OCI-LY7 (cell line): ENCODE data around the gene KCNMA1. TPM values are rescaled to one million over a fixed set of nuclear protein-coding genes. Genes with fewer than 3 reads are reported as not detected.

Experiments
- BruUV-seq: library from RNA; stranded (reverse); fragments of 400-500 nt; replicated peaks from 2 replicates; lab custom pipeline; 2021; lab: Mats Ljungman, UMichigan
- CTCF ChIA-PET: fragments of 300-600 bp; sonication (Branson Sonifier 250); formaldehyde crosslinking; loops from one replicate; lab custom pipeline; 2022; ENCODE audit warnings: antibody characterized with exemption; ENCODE audit not compliant: unreplicated experiment; lab: Charles Lee
- POLR2A ChIA-PET: fragments of 300-600 bp; sonication (Branson Sonifier 250); formaldehyde crosslinking; loops from one replicate; lab custom pipeline; 2022; ENCODE audit warnings: antibody characterized with exemption; lab: Charles Lee
- DNase-seq: peaks from one replicate; pipeline ENCODE4 v3.0.0-alpha.2; 2015; ENCODE audit warnings: low spot score
- H2AFZ ChIP-seq: fragments of 200-600 bp; sonication (generic), shearing (Covaris generic); 2 replicates; pipeline ENCODE4 v1.6.1; 2014; ENCODE audit warnings: mild to moderate bottlenecking, antibody characterized with exemption, low read length, moderate library complexity
- H3K27ac ChIP-seq: fragments of 200-600 bp; sonication (generic); 2 replicates; pipeline ENCODE4 v1.5.1; 2014; ENCODE audit warnings: mixed run types, low read depth, mild to moderate bottlenecking, moderate library complexity, low read length, inconsistent platforms; ENCODE audit not compliant: poor library complexity, severe bottlenecking
- H3K36me3 ChIP-seq: fragments of 200-600 bp; sonication (generic); 2 replicates; pipeline ENCODE4 v1.6.1; 2014; ENCODE audit warnings: mild to moderate bottlenecking, antibody characterized with exemption, low read length, moderate library complexity, mixed read lengths; ENCODE audit not compliant: insufficient read depth
- H3K4me1 ChIP-seq: fragments of 200-600 bp; sonication (generic); 2 replicates; pipeline ENCODE4 v1.5.1; 2014; ENCODE audit warnings: mild to moderate bottlenecking, low read length; ENCODE audit not compliant: insufficient read depth, poor library complexity, severe bottlenecking
- H3K4me2 ChIP-seq: fragments of 200-600 bp; sonication (generic); 2 replicates; pipeline ENCODE4 v1.6.1; 2014; ENCODE audit warnings: mild to moderate bottlenecking, low read length
- H3K4me3 ChIP-seq: fragments of 200-600 bp; sonication (generic); 2 replicates; pipeline ENCODE4 v1.5.1; 2014; ENCODE audit warnings: mild to moderate bottlenecking, low read depth, low read length; ENCODE audit not compliant: poor library complexity, severe bottlenecking
- H3K79me2 ChIP-seq: fragments of 200-600 bp; sonication (generic); 2 replicates; pipeline ENCODE4 v1.6.1; 2016; ENCODE audit warnings: low read depth, mild to moderate bottlenecking, low read length, moderate library complexity, mixed read lengths; ENCODE audit not compliant: insufficient read depth
- H3K9me2 ChIP-seq: fragments of 200-600 bp; sonication (generic); 2 replicates; pipeline ENCODE4 v1.6.1; 2016; ENCODE audit warnings: mild to moderate bottlenecking, low read length, mixed read lengths; ENCODE audit not compliant: insufficient read depth
- H3K9me3 ChIP-seq: fragments of 200-600 bp; sonication (generic); 2 replicates; pipeline ENCODE4 v1.6.1; 2014; ENCODE audit warnings: mild to moderate bottlenecking, mixed run types, low read length, mixed read lengths
- H4K20me1 ChIP-seq: fragments of 200-600 bp; sonication (generic); 2 replicates; pipeline ENCODE4 v1.6.1; 2014; ENCODE audit warnings: mild to moderate bottlenecking, antibody characterized with exemption, low read length, moderate library complexity, mixed read lengths; ENCODE audit not compliant: insufficient read depth
- EZH2phosphoT487 ChIP-seq: fragments of 200-600 bp; sonication (generic); IDR thresholded peaks from 2 replicates; pipeline ENCODE4 v1.6.1; 2018; ENCODE audit warnings: low read depth, borderline replicate concordance, mild to moderate bottlenecking, mixed run types, antibody characterized with exemption, low read length, moderate library complexity, mixed read lengths
- intact Hi-C: fragments of 100-400 bp; cut with micrococcal nuclease; formaldehyde crosslinking; loops from one replicate; pipeline ENCODE4 v1.10.0; 2022; ENCODE audit not compliant: unreplicated experiment
- total RNA-seq, 2 experiments: library from RNA; depleted of rRNA in 1 of 2; stranded (reverse); fragments of >200 nt in 1 of 2; shearing (Covaris generic) in 1 of 2; gene quantifications; 2 replicates each; pipeline ENCODE4 v1.2.3, GENCODE V29; 2014 to 2022
- TF ChIP-seq, protein P1 (sequence below): fragments of 200-600 bp; sonication (generic); conservative IDR thresholded peaks from 2 replicates; pipeline ENCODE4 v1.5.1; 2014; ENCODE audit warnings: mild to moderate bottlenecking, antibody characterized with exemption, low read length, moderate library complexity, mixed read lengths

KCNMA1 gene
- total RNA-seq, 2 experiments from 2014 or later: not detected

GRCh38 chr10:77311186-77311585 is 326.4 kb downstream of the KCNMA1 start:
- H4K20me1 ChIP-seq: no peaks in the 10 kb centered on the region
- POLR2A ChIA-PET: no interaction called here
- TF ChIP-seq, protein P1, sequence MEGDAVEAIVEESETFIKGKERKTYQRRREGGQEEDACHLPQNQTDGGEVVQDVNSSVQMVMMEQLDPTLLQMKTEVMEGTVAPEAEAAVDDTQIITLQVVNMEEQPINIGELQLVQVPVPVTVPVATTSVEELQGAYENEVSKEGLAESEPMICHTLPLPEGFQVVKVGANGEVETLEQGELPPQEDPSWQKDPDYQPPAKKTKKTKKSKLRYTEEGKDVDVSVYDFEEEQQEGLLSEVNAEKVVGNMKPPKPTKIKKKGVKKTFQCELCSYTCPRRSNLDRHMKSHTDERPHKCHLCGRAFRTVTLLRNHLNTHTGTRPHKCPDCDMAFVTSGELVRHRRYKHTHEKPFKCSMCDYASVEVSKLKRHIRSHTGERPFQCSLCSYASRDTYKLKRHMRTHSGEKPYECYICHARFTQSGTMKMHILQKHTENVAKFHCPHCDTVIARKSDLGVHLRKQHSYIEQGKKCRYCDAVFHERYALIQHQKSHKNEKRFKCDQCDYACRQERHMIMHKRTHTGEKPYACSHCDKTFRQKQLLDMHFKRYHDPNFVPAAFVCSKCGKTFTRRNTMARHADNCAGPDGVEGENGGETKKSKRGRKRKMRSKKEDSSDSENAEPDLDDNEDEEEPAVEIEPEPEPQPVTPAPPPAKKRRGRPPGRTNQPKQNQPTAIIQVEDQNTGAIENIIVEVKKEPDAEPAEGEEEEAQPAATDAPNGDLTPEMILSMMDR: no peak
- no peak for TF ChIP-seq EZH2phosphoT487
- no peak overlapping the region for H3K4me3 ChIP-seq
- no peak overlapping the region for H2AFZ ChIP-seq
- no peaks in the 10 kb centered on the region for H3K36me3 ChIP-seq
- DNase-seq: no peak
- CTCF ChIA-PET: no interaction called here
- BruUV-seq: no TSS peak
- no peak overlapping the region for H3K4me2 ChIP-seq
- H3K4me1 ChIP-seq: no peaks in the 10 kb centered on the region
- no peak overlapping the region for H3K27ac ChIP-seq
- no peaks in the 10 kb centered on the region for H3K9me3 ChIP-seq
- no peaks in the 10 kb centered on the region for H3K9me2 ChIP-seq
- no peaks in the 10 kb centered on the region for H3K79me2 ChIP-seq
- intact Hi-C loops: no loop called here

GRCh38 chr10:77310288-77310840 is 327.2 kb downstream of the KCNMA1 start:
- no peak overlapping the region for H3K4me2 ChIP-seq
- H3K36me3 ChIP-seq: no peaks in the 10 kb centered on the region
- CTCF ChIA-PET: no interaction called here
- POLR2A ChIA-PET: no interaction called here
- intact Hi-C loops: no loop called here
- no peaks in the 10 kb centered on the region for H3K79me2 ChIP-seq
- no peak overlapping the region for H3K4me3 ChIP-seq
- BruUV-seq: no TSS peak
- TF ChIP-seq, protein P1: no peak
- TF ChIP-seq EZH2phosphoT487: no peak
- no peaks in the 10 kb centered on the region for H4K20me1 ChIP-seq
- H3K9me2 ChIP-seq: no peaks in the 10 kb centered on the region
- H3K9me3 ChIP-seq: no peaks in the 10 kb centered on the region
- no peak for DNase-seq
- H2AFZ ChIP-seq: no peak overlapping the region
- no peak overlapping the region for H3K27ac ChIP-seq
- H3K4me1 ChIP-seq: no peaks in the 10 kb centered on the region

DNA sequence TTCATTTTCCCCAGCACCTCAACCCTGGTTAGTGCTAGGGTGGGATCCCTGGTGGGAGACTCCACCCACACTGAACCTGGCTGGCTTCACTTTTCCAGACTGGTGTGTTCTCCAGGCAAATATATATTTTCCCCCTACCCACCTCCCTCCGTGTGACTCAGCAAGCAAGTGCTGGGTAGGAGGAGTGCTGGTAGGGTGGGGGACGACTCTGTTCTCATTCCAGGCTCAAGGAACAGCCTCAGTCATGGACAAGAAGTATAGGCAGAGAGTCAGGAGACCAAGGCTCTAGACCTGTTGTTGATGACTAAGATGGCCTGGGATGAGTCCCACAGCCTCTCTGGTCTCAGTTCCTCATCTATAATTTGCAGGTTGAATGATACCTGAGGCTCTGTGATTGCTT is 328.1 kb downstream of the KCNMA1 start:
- ChIA-PET CTCF (no interaction called here), POLR2A (no interaction called here)
- no peak overlapping the region for H3K4me3 ChIP-seq
- no TSS peak for BruUV-seq
- H3K9me2 ChIP-seq: no peaks in the 10 kb centered on the region
- H3K4me2 ChIP-seq: no peak overlapping the region
- no peak overlapping the region for H2AFZ ChIP-seq
- no peaks in the 10 kb centered on the region for H3K4me1 ChIP-seq
- no peak for TF ChIP-seq EZH2phosphoT487
- TF ChIP-seq, protein P1: no peak
- H3K36me3 ChIP-seq: no peaks in the 10 kb centered on the region
- intact Hi-C loops: no loop called here
- H3K79me2 ChIP-seq: no peaks in the 10 kb centered on the region
- DNase-seq: no peak
- H3K27ac ChIP-seq: no peak overlapping the region
- no peaks in the 10 kb centered on the region for H4K20me1 ChIP-seq
- no peaks in the 10 kb centered on the region for H3K9me3 ChIP-seq
